GM15510 (cell line): Measurements from ENCODE around the gene ARHGEF39.

Experiments
- POLR2A ChIP-seq: IDR thresholded peaks from 3 replicates; pipeline ENCODE4 v1.6.1; 2011; ENCODE audit warnings: borderline replicate concordance; ENCODE audit not compliant: insufficient read length; ENCODE audit errors: extremely low read depth

The ARHGEF39 gene

DNA sequence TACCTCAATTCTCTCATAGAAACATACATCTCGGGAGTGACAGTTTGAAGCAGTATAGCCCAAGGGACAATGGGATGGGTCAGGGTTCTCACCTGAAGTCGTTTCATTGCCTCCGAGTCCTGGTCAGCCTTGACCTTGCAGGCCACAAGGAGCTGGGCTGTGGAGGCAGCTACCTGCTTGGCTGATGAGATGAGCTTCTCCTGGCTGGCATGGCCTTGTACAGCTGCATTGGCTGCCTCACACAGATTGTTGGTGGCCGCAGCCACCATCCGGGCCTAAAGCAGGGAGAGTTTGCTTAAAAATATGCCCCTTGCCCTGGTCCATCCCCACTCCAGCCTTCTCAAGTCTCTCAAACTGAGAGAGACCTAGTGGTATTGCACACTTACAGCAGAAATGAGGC is 33.2 kb upstream of the ARHGEF39 start:
- TF ChIP-seq POLR2A = no peak

DNA sequence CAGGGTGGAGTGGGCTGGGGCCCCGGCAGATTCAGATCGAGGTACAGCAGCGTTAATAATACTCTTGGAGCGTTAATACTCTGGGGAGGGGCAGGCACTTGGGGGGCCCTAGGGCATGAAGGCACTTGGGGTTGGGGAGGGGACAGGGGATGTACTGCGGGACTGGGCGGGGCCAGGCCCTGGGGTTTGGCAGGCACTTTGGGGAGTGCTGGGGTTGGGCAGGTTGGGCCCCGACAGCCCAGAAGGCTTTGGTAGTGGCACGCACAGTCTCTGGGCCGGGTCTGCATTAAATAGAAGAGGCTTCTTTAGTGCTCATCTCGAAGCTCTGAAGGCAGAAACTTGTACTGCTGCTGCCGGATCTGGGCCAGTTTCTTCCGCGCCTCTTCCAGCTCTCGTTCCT is 32.5 kb upstream of the ARHGEF39 start:
- TF ChIP-seq POLR2A = no peak

DNA sequence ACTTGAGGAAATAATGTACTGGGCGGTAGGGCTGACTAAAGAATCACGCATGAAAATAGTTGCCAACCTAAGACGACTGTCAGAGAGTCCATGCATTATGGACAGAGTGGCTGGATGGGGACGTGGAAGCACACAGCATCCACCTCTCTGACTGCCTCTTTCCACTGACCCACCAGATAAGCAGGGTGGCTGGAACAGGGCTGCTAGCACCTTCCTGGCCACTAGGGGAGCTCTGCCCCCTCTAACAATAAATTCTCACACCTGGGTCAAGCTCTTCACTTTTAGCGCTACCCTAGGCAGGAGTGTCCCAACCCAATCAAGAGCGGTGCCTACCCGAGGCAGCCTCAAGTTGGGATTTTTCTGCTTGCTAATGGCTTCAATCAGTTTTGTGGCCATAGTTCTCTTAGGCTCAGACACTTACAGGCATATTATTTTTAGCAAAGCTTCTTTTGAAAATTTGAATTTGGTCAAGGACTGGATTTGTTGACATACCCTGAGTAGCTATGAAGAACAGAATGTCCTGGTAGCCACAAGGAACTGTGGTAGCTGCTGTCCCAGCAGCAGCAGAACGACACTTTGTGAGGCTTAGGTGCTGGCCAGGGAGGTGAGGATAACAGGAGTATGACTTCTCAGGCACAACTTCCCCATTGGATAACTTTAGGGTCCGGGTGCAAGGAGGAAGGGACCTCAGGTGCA is 31.7 kb upstream of the ARHGEF39 start:
- no peak for TF ChIP-seq POLR2A

GRCh38 chr9:35695943-35696401 is 31.0 kb upstream of the ARHGEF39 start:
- no peak for TF ChIP-seq POLR2A

DNA sequence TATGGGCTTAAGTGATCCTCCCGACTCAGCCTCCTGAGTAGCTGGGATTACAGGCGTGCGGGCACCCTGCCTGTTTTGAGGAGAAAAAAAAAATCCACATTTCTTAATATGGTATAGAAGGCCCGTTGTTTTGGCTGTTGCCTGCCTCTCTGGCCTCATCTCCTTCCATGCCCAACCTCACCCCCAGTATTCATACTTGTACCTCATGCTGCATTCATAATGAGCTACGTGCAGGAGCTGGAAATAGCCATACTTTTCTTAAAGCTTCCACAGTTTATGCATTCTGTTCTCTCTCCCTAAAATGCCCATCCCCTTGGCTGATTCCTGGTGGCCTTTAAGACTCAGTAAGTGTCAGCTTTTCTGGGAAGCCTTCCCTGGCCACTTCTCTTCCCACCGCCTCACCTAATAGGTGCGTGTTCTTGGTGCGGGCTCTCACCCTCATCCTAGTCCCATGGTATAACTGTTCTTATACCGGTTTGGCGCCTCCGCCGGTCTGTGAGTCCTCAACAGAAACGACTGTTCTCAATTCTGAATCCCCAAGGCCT is 26.8 kb upstream of the ARHGEF39 start:
- no peak for TF ChIP-seq POLR2A

- no peak for TF ChIP-seq POLR2A
These were observed 26.3 kb upstream of the ARHGEF39 start for GRCh38 chr9:35691334-35691650.

- TF ChIP-seq POLR2A = no peak
These were observed 25.8 kb upstream of the ARHGEF39 start for GRCh38 chr9:35690614-35691333.

DNA sequence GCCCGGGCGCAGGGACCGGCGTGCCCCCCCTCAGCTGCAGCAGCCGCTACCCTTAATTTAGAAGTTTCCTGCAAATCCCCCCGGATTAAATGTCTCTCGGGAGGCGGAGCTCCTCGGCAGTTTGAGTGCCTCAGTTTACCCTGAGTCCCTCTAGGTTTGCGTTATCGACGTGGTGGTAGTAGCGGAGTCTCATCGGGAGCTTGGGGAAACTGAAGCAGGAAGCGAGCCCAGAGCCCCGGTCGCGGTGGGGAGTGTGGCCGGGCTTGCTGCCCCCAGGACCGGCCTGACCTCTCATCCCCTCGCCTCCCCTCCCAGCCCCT is 25.3 kb upstream of the ARHGEF39 start:
- TF ChIP-seq POLR2A = no peak

GRCh38 chr9:35689542-35690293 is 24.7 kb upstream of the ARHGEF39 start, which contains the start of gene TPM2:
Gene TPM2, minus strand, starts transcription at chr9:35689925. Its CDS starts 108 bp downstream, at chr9:35689817.
- TF ChIP-seq POLR2A = no peak

- no peak for TF ChIP-seq POLR2A
These were observed 23.9 kb upstream of the ARHGEF39 start for GRCh38 chr9:35688558-35689541.

GRCh38 chr9:35687972-35688557 is 23.1 kb upstream of the ARHGEF39 start:
- no peak for TF ChIP-seq POLR2A

DNA sequence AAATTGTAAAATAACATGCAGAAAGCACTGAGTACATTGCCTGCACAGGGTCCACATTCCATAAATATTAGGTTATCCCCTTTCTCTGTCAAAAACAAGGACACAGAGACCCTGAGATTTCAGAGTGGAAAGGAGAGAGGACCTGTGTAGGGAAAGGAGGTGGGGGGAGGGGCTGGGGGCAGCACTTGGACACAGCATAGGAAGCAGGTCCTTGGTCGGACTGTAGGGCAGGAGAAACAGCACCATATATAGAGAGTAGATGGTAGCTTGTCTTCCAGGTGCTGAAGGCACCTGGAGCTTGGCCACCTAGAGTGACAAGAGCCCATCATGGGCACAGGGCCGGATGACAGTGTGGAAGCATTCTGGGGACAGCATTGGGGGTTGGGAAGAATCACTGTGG is 22.3 kb upstream of the ARHGEF39 start:
- TF ChIP-seq POLR2A = no peak

DNA sequence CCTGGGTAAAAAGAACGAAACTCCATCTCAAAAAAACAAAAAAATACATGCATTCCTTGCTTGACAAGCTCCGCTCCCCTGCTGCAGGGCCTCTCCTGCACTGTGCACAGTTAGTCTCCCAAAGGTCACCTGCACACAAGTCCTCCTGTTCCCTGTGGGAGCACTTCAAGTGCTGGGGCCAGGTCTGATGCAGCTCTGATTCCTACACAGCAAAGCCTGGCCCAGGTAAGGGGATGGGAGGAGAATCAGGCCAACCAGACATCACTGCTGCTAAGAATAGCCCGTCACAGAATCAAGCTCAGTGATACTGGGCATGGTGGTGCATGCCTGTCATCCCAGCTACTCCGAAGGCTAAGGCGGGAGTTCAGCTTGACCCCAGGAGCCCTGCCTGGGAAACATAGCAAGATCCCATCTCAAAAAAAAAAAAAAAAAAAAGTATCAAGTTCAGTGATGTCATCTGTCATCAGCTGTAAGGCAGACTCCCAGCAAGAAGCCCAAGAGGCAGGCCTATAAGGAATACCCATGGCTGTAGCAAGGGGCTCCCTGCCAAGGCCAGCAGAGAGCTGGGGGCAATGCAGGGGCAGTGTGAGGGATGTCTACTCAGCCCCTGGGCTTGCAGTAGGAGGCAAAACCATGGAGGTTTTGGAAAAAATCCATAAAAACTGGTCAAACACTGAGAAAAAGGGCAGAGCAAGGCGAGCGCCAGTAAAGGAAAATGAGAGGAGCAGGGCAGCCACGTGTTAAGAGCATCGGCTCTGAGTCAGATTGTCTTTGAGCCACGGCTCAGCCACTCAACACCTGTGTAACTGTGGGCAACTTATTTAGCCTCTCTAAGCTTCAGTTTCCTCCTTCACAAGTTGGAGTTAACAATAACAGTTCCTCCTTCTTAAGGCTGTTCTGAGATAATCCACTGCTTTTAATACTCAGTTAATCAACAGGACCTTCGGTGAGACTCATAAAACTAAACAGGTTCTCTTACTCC is 21.5 kb upstream of the ARHGEF39 start:
- no peak for TF ChIP-seq POLR2A
